ENCODE results near the gene ZDHHC4.
A peak's percentile ranks its signal among the peaks of the same experiment; 100 is the strongest.

ZDHHC4 gene

DNA sequence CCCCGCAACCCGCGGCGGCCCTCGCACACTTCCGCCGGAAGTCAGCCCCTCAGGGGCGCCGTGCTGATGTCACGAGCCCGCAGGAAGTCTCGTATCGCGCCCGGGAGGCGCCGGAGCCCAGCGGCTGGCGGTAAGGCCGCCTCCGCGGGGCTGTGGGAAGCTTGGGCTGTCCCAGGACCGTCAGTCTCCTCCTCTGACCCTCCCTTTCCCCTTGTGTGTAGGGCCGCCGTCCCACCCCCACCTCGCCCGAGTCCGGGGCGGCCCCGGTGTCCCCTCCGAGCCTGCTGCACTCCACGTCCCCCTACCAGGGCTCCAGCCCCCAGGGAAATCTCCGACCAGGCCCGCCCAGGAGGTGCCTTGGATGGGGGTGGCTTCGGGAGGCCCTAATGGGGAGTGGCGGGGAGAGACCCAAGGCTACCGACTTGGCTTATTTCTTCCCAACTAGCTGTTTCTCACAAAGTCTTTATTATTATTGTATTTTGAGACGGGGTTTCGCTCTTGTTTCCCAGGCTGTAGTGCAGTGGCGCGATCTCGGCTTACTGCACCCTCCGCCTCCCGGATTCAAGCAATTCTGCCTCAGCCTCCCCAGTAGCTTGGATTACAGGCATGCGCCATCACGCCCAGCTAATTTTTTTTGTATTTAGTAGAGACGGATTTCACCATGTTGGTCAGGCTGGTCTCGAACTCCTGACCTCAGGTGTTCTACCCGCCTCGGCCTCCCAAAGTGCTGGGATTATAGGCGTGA, at the start of gene ZDHHC4:
ZDHHC4 (plus strand) TSS at position 86 of the 745 bp plus-strand sequence. CDS start 3,108 bp downstream, outside the sequence.
- peak; percentile 72 for DNase-seq

DNA sequence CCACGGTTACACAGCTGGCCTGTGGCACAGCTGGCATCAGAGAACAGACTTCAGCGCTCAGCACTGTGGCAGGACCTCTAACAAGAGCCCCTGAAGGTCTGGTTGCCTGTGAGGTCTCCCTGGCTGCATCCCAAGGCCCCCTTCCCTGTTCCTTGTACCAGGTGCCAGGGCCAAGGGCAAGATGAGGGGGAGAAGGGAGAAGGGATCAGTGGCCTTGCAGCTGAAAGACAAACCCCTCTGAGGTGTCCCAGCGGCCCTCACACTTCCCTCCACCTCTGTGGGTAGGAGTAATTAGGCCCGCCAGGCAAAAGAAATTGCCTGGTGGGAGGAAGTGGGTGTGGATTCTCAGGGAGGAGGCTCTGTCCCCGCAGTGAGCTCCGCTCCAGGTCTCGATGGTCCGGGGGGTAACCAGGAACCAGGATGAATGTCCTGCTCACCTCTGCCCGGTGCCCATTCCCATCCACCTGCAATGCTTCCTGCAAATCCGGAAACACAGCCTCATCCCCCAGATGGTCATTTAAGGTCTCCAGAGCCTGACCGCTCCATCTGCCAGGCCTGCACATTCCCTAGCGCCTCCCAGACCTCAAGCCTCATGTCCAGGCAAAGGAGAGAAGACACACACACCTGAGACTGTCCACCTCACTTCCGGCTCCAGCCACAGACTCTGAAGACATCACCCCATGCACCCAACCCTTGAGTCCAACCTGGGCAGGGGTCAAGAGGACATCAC, 48.7 kb upstream of the ZDHHC4 start:
- no peak for DNase-seq

DNA sequence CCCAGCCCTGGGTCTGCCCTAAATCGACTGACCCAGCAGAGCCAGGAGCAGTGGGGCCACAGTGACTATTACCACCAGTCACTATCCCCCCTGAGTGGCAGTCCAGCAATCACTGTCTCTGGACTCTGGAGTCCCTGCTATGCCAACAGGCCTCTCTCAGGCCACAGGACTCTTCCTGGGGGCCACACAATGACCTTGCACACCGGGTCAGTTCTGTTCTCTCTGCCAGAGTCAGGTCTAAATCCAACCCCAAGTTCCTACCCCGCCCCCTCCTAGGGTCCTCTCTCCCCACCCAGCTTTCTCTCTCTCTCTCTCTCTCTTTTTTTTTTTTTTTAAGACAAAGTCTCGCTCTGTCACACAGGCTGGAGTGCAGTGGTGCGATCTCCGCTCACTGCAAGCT, 47.6 kb upstream of the ZDHHC4 start:
- DNase-seq: no peak

DNA sequence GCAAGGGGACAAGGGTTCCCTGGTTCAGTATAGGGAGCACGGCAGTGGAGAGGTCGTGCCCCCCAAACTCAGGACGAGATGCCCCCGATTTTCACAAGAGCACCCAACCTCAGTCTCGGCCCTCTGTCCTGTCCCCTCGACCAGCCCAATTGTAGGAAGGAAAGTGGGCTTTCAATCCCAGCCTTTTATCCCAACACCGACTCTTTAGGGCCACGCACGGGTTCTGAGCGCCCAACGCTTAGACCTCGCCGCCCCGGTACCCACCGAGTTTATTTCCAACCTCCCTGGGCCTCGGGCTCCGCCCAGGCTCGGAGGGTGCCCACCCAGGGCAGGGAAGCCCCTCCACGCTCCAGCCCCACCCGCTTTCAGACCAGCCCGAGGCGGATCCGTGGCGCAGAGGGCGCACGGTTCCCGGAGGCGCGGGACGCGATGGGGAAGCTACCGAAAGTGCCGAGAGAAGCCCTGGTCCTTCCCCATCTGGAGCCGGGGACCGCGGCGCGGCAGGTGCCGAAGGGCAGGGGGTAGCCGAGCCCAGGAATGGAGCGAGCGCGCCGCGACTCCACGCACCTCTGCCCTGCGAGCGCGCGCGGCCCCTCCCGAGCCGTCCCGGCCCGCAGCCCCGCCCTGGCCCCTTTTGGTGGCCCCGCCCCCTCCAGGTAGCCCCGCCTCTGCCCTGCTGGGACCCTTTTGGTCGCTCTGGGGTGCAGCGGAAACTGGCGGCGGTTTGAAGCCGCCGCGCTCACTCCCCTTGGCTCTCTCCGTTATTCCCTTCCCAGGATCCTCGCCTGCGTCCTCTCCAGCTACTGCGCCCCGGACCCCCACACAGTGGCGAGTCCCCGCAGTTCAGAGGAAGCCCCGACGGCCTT, 46.4 kb upstream of the ZDHHC4 start:
- no peak for DNase-seq

DNA sequence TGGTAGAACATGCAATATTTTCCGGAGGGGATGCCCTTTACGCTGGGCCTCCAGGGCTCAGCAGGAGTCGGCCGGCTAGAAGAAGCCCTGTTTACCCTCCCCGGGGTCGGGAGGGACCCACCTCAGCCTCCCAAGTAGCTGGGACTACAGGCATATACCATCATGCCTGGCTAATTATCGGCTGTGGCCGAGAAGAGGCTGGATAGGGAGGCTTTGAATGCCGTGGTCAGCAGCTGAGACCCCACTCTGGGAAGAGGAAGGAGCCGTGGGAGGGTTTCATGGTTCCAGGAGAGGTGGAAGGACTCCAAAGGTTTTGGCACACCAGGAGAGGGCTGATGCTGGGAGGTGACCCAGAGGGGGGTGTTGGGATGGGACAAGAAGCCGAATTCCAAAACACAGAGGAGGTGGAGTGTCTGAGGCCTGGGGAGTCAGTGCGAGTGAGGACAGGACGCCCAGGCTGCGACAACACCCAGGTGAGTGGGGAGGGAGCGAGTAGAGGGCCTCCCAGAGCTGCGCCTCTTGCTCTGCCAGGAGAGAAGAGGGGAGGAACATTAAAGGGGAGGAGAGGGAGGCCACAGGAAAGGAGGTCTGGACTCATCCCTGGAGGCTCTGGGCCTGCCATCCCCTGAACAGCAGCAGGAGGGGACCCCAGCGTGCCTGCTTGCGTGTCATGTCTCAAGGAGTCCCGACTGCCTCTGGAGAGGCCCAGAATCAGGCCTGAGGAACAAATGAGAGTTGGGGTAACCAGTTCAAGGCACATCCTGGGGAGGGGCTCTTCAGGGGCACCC, 45.6 kb upstream of the ZDHHC4 start:
- no peak for DNase-seq

DNA sequence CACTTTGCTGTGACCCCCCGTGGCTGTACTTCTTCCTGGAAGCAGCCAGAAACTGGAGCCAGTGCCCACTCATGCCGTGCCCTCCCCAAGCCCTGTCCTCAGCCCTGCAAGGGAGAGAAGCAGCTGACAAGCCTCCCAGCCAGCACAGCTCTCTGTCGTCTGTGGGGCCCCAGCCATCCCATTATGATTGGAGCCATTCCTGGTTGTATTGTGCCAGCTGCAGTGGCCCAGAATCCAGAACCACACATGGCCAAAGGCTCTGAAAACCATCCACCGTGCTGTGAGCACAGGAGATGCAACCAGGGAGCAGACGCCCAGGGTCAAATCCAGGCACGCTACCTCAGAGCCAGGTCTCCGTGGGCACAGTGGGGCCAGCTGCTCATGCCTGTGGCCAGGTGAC, 44.7 kb upstream of the ZDHHC4 start:
- DNase-seq: no peak

DNA sequence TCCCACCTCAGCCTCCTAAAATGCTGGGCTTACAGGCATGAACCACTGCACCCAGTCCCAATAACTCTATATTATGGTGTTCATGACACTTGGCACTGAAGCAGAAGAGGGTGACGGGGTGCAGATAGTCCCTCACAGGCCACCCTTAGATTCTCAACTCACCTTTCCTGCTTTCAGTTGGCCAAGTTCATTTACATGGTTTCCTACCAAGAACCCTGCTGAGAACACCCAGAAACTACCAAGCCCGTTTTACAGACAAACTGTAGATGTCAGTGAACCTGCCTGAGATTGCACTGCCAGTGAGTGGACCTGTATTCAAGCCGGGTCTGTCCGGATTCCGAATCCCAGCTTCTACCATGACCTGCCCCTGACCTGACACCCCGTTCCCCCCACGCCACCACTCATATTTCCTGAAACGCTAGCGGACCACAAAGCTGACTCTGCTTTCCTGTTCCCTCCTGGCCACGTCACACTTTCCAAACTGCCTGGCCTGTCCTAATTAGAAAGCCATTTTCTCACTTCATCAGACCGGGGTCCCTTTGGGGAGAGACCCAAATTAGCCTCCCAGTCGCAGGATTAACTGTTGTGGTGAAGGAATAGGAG, 43.3 kb upstream of the ZDHHC4 start:
- DNase-seq: no peak

DNA sequence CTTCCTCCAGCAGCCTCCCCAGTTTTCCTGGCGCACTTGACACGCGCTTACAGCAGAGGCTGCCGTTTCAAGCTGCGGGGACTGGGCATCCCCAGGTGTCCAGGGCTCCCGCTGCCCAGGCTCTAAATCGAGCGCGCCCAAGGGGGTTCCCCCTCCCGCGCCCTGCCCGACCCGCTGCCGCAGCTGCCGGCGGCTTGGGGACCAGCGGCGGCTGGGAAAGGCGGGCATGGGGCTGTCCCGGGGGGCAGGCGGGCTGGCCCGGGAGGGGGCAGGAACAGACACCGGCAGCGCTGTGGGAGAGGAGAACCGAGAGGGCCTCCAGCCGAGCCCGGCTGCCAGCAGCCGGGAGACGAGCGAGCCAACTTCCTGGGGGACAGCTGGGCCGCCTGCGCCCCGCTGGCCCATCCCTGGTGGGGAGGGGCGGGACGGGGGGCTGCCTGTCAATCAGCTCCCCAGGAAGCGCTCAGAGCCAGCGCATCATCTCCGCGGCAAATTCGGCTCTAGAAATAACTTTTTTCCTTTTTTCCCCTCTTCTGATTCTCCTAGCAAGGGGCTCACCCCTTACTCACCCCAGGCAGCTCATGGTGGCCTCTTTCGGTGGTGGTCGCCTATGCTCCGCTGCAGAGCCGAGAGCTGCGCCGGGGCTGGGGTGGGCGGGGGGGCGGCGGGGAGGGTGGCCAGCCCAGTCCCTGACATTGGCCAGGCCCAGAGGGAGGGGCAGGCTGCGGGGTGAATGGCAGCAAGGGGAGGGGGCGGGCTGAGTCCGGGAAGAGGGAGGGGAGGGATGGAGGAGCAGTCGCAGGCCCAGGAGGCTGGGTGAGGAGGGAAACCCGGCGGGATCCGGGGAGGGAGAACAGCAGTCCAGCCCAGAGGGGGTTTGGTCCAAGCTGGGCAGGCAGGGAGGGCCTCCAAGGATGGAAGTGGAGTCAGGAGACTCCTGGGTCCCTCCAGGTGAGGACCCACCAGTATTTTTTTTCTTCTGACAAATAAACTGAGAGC, 40.7 kb upstream of the ZDHHC4 start:
- DNase-seq: no peak

DNA sequence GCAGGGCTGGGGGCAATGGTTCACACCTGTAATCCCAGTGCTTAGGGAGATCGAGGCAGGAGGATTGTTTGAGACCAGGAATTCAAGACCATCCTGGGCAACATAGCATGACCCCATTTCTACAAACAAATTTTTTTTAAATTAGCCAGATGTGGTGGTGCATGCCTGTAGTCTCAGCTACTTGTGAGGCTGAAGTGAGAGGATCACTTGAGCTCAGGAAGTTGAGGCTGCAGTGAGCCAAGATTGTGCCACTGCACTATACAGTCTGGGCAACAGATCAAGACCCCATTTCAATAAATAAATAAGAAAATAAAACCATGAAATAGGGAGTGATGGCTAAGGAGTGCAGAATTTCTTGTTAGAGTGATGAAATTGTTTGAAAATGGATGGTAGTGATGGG, 34.9 kb upstream of the ZDHHC4 start:
- no peak for DNase-seq

DNA sequence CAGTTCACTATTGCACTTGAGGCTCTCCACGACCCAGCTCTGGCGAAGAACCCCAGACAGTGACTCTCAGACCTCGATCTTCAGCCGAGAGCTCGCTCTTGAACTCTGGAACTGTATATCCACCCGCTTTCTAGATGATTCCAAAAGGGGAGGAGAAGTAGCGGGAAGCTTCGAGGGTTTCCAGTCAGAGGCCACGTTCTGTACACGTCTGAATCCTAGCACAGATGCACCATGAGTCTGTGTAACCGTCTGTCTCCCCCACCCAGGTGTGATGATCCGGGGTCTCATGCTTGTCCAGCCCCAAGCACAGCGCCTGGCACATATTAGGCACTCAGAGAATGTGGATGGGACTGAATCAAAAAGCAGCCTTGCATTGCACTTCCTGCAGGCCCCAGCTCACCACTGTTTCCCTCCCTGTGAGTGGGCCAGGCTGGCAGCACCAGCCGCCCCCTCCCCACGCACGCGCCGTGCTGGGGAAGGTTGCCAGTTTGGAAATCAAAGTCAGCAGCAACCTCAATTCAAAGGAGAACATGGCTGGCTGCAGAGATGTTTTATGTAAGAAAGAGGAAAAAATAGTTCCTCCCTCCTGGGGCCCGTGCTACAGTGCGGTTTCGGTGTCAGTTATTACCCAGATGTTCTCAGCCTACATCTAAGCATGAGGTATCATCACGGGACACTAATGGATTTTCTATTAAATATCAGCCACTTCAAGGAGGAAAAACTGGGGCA, 31.7 kb upstream of the ZDHHC4 start:
- DNase-seq: no peak

DNA sequence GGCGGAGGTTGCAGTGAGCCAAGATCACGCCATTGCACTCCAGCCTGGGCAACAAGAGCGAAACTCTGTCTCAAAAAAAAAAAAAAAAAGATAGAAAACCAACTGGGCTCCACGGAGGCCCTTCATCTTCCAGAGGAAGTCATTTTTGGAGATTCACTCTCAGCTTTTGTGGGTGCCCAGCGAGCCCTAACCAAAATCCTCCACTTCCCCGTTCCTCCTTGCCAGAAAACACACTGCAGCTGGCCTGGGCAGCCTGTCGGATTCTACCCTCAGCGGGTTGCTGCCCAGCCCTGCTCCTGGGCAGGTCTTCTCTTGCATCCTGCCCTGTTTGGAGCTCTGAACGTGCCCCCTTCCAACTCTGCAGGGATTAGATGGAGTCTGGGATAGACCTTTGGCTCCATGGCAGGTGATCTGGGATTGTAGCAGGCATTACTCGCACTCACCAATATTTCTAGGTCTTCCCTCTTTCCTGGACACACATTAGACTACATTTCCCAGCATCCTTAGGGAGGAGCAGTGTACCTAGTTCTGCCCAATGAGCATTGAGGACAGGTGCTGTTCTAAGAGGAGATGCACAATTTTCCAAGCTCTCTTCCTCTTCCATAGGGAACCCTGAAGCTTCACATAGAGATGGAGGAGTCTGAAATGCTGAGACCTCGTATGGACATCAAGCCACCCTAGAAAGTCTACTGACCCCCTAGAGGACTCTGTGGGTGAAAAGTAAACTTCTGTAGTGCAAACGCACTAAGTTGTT, 30.6 kb upstream of the ZDHHC4 start:
- no peak for DNase-seq

DNA sequence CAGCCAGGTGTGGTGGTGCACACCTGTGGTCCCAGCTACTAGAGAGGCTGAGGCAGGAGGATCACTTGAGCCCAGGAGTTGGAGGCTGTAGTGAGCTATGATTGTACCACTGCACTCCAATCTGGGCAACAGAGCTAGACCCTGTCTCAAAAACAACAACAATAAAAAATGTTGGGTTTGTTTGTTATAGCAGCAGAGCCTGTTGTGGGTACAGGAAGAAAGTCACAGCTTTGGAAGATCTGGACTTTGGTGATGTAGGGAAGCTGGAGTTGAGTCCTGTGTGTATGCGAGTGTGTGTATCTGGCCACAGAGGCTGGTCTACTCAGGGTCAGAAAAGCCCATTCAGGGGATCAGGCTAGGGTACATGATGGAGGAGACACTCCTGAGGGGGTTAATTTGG, 29.9 kb upstream of the ZDHHC4 start:
- DNase-seq: no peak

DNA sequence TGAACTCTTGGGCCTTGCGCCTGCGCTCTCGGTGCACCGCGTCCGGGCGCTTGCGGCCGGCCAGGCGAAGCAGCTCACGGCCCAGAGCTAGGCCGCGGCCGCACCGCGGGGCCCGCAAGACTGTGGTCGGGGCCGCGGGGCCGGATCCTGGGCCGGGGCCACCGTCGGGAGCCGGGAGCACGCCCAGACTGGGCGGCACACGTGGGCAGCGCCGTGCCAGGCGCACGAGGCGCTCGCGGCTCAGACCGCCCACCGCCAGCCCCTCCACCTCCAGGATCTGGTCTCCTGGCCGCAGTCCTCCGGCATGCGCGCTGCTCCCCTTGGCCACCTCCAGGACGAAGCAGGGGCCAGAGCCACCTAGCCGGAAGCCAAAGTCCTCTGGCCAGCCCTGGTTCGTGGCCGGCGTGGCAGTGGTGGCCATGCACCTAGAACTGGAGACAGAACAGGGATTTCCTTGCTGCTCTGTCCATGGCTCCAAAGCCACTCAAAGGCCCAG, 26.2 kb upstream of the ZDHHC4 start, which contains the start of gene GRID2IP:
GRID2IP (minus strand) TSS at position 446 of the 496 bp plus-strand sequence; CDS start at position 421, 25 bp downstream.
- DNase-seq: no peak

DNA sequence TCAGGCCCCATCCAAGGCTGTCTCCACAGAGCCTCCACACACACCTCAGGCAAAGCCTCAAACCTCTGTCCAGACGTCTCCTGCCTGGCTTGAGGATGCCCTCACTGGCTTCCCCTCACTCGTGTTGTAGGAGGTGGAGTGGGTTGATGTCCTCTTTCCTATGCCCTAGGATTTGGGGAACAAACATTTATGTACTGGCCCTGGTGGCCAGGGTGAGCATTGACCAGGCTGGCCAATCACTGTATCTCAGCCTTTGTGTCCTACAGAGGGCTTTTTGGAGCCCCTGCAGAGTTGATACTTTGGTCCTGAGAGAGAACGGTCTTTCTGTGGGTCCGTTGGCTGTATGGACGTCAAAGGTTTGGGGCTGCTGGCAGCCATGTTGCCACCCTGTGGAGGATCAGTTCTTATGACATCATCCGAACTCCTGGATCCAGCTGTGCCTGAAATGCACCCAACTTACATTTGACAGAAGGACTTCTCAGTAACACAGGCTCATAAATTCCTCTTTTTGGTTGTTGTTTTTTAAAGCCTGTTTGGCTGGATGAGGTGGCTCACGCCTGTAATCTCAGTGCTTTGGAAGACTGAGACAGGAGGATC, 23.7 kb upstream of the ZDHHC4 start:
- no peak for DNase-seq

DNA sequence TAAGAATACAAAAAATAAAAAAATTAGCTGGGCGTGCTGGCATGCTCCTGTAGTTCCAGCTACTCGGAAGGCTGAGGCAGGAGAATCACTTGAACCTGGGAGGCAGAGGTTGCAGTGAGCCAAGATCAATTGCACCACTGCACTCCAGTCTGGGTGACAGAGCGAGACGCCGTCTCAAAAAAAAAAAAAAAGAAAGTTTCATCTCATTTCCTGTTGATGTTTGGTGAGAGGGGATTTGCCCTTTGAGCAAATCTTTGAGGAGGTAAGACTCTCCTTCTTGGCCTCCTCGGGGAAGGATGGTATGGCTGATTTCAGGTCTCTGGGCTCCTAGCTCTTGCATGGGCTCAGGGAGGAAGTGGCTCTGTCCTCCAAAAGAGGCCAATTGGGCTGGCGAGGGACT, 22.4 kb upstream of the ZDHHC4 start:
- DNase-seq: no peak

DNA sequence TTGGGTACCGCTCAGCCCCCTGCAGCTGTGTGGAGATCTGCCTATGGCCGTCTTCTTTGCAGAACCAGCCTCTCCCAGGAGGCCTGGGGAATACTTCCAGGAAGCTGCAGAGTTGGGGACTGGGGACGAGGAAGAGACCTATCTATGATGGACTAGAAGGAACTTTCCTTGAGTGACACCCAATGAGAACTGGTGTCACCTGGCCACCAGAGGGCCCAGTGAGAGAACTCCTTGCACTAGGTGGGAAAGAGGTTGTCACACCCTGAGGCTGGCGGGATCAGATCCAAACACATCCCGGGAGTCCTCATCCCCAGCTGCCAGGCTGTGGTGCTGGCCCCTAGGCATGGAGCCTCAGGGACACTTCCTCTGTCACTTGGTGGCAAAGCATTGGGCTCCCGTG, 21.1 kb upstream of the ZDHHC4 start:
- no peak for DNase-seq

DNA sequence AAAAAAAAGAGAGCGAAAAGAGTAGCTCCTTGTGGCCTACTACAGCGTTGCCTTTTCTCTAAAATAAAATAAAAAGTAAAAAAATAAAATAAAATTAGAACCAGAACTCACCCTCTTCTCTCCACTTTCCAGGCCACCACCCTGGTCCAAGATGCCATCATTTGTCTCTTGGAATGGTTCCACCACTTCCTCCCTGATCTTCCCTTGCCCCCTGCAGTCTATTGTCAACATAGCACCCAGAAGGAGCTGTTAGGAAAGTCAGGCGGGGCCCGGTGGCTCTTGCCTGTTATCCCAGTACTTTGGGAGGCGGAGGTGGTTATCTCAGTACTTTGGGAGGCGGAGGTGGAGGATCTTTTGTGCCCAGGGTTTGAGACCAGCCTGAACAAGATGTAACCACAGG, 18.4 kb upstream of the ZDHHC4 start:
- DNase-seq: no peak

DNA sequence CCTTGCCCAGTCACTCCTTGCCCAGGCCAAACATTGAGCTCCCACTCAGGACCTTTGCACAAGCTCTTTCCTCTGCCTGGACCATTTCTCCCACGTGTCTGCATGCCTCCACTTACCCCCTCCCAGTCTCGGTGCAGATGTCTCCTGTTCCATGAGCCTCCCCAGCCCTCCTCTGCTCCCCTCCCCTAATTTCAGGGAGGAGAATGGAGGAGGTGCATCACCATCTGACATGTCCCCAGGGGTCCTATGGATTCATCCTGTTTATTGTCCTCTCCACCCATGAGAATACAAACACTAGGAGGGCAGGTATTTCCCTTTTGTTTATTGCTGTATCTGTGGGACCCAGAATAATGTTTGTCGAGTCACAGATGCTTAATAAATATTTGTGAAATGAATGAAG, 17.4 kb upstream of the ZDHHC4 start:
- no peak for DNase-seq

DNA sequence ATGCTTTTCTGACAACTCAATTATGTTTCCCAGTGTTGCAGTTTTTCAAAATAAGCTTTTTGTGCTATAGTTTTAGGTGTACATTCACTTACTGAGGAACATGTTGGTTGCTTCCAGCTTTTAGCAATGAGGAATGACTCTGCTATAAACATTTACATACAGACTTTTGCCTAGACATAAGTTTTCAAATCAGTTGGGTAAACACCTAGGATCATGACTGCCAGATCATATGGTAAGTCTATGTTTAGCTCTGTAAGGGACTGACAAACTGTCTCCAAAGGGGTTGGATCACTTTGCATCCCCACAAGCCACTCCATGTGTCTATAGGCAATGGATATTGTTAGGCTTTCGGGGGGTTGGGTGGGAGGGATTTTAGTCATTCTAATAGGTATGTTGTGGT, 15.1 kb upstream of the ZDHHC4 start:
- no peak for DNase-seq

Data from GOT3 (cell line).